H1 (cell line): Measurements from ENCODE around the gene UBE2G2. TPM values are rescaled to one million over a fixed set of nuclear protein-coding genes. Genes with fewer than 3 reads are reported as not detected.

Source experiments
- CHD2 ChIP-seq: IDR thresholded peaks from 2 replicates; pipeline ENCODE4 v1.6.1; 2012; ENCODE audit warnings: low read length, improper control_type of control experiment
- CHD7 ChIP-seq: fragments of 300-600 bp; sonication (generic); IDR thresholded peaks from 2 replicates; pipeline ENCODE4 v1.7.1; 2012; ENCODE audit warnings: low read length, moderate library complexity, mild to moderate bottlenecking, inconsistent platforms; ENCODE audit not compliant: insufficient replicate concordance
- CREB1 ChIP-seq: IDR thresholded peaks from 2 replicates; pipeline ENCODE4 v1.6.1; 2012; ENCODE audit warnings: inconsistent platforms
- HDAC2 ChIP-seq, 2 experiments: fragments of 300-600 bp in 1 of 2; sonication (generic) in 1 of 2; IDR thresholded peaks; 2 replicates each; pipeline ENCODE4 v1.6.1; 2011 to 2012; ENCODE audit warnings: low read depth in 2 of 2, low read length in 2 of 2, mild to moderate bottlenecking in 2 of 2, moderate library complexity in 2 of 2, borderline replicate concordance in 1 of 2, inconsistent platforms in 1 of 2
- KDM1A ChIP-seq: fragments of 200-600, 300-600 bp; sonication (generic); IDR thresholded peaks from 2 replicates; pipeline ENCODE4 v1.7.1; 2016; ENCODE audit warnings: mild to moderate bottlenecking, low read length, borderline replicate concordance
- POLR2AphosphoS5 ChIP-seq: IDR thresholded peaks from 2 replicates; pipeline ENCODE4 v1.6.1; 2011; ENCODE audit warnings: low read depth, low read length
- SAP30 ChIP-seq: fragments of 300-600 bp; sonication (generic); IDR thresholded peaks from 2 replicates; pipeline ENCODE4 v1.7.1; 2012; ENCODE audit warnings: low read length, moderate library complexity, mild to moderate bottlenecking, inconsistent platforms; ENCODE audit not compliant: insufficient read depth, insufficient replicate concordance
- SRF ChIP-seq: IDR thresholded peaks from 2 replicates; pipeline ENCODE4 v1.6.1; 2011; ENCODE audit warnings: mild to moderate bottlenecking, low read depth, low read length, moderate library complexity
- polyA plus RNA-seq, 7 experiments: library from polyadenylated mRNA; depleted of rRNA in 3 of 7; stranded (reverse) in 5 of 7; unstranded in 2 of 7; fragments of >200 nt in 5 of 7; fragments of 200-250 nt in 2 of 7; gene quantifications; 1 replicate in 5 of 7; 2 replicates in 1 of 7; 4 replicates in 1 of 7; pipeline versions ENCODE4 v1.2.1 to v1.2.3, GENCODE V29; 2011 to 2013; ENCODE audit warnings: missing spikeins in 2 of 7, mixed read lengths in 2 of 7
- total RNA-seq: library from RNA; stranded (reverse); fragmentation: NEBNext Ultra II Directional; extraction: Animal tissue kit (Norgen Biotek cat#: 25700); gene quantifications from 2 replicates; pipeline ENCODE4 v1.2.1, GENCODE V29; 2021
- TF ChIP-seq, protein P1 (sequence below): IDR thresholded peaks from 2 replicates; pipeline ENCODE4 v1.6.1; 2012; ENCODE audit warnings: low read length, inconsistent platforms

Gene UBE2G2
- total and polyA plus RNA-seq, 2 of the 8 experiments (the other 6 are each of a cell fraction or from before 2014, with no cell fraction given): 96.3 to 101 TPM

- TF ChIP-seq CHD7: no peak
- TF ChIP-seq CREB1: no peak
- no peak for TF ChIP-seq KDM1A
- TF ChIP-seq, protein P1, sequence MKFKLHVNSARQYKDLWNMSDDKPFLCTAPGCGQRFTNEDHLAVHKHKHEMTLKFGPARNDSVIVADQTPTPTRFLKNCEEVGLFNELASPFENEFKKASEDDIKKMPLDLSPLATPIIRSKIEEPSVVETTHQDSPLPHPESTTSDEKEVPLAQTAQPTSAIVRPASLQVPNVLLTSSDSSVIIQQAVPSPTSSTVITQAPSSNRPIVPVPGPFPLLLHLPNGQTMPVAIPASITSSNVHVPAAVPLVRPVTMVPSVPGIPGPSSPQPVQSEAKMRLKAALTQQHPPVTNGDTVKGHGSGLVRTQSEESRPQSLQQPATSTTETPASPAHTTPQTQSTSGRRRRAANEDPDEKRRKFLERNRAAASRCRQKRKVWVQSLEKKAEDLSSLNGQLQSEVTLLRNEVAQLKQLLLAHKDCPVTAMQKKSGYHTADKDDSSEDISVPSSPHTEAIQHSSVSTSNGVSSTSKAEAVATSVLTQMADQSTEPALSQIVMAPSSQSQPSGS: no peak
- TF ChIP-seq SAP30: no peak
- TF ChIP-seq HDAC2 (IDR thresholded peaks at IDR 0.05; ENCODE audit: borderline replicate concordance in 1 of 2, low read depth in 2 of 2, low read length in 2 of 2): no peak
- TF ChIP-seq SRF: no peak
- no peak for TF ChIP-seq CHD2
- TF ChIP-seq POLR2AphosphoS5: no peak
Measured at GRCh38 chr21:44751186-44751798, 50.3 kb downstream of the UBE2G2 start (continued).
